Uterus (tissue), 4 donors: ENCODE measurements around the gene GATAD2A. TPM values are rescaled to one million over a fixed set of nuclear protein-coding genes. Genes with fewer than 3 reads are reported as not detected.

Experiments used
- DNase-seq, 2 donors: peaks; one replicate each; pipeline ENCODE4 v3.0.0-alpha.2; 2019 to 2020
- H3K27ac ChIP-seq, 2 donors: fragments of 200-600 bp; sonication (generic); 1 replicate in 1 of 2; 2 replicates in 1 of 2; pipeline ENCODE4 v1.5.1; 2016 to 2018
- H3K27me3 ChIP-seq, 2 donors: fragments of 200-600 bp; sonication (generic); one replicate each; pipeline ENCODE4 v1.5.1; 2018 to 2019; ENCODE audit warnings: control low read depth in 1 of 2
- H3K36me3 ChIP-seq, 2 donors: fragments of 200-600 bp; sonication (generic); one replicate each; pipeline ENCODE4 v1.5.1; 2019; ENCODE audit warnings: control low read depth in 1 of 2
- H3K4me1 ChIP-seq, 2 donors: fragments of 200-600 bp; sonication (generic); one replicate each; pipeline ENCODE4 v1.5.1; 2018 to 2019; ENCODE audit warnings: control low read depth in 1 of 2
- H3K4me3 ChIP-seq, 2 donors: fragments of 200-600 bp; sonication (generic); 1 replicate in 1 of 2; 2 replicates in 1 of 2; pipeline ENCODE4 v1.5.1; 2018 to 2019; ENCODE audit warnings: mild to moderate bottlenecking in 1 of 2
- H3K9me3 ChIP-seq, 2 donors: fragments of 200-600 bp; sonication (generic); one replicate each; pipeline ENCODE4 v1.5.1; 2019; ENCODE audit warnings: control low read depth in 1 of 2
- POLR2A ChIP-seq, 2 donors: fragments of 450-650 bp; IDR thresholded peaks; one replicate each; pipeline ENCODE4 v1.6.1; 2016; ENCODE audit warnings: antibody characterized with exemption in 2 of 2, mild to moderate bottlenecking in 1 of 2, moderate library complexity in 1 of 2
- intact Hi-C: fragments of 100-400 bp; cut with DNase I; formaldehyde crosslinking; loops from one replicate; pipeline ENCODE4 v1.15.1; 2023; ENCODE audit warnings: low total_unique reads
- total RNA-seq, 4 donors: library from RNA; depleted of rRNA in 3 of 4; stranded (reverse); fragments of >200 nt in 3 of 4; gene quantifications; one replicate each; pipeline versions ENCODE4 v1.1.0 to v1.2.4, GENCODE V29; 2014 to 2023
- TF ChIP-seq, protein P1 (sequence below), 4 experiments: fragments of 200-600 bp in 2 of 4; fragments of 450-650 bp in 2 of 4; sonication (generic) in 2 of 4; IDR thresholded peaks; one replicate each; pipeline ENCODE4 v1.5.1; 2016 to 2019; ENCODE audit warnings: antibody characterized with exemption in 4 of 4, mild to moderate bottlenecking in 2 of 4, moderate library complexity in 1 of 4
- donor health status: DM: yes; HTN: yes; CAD: no.

The GATAD2A gene
- total RNA-seq, 4 donors from 2014 or later: 9.7 to 65.1 (median 22.3) TPM

DNA sequence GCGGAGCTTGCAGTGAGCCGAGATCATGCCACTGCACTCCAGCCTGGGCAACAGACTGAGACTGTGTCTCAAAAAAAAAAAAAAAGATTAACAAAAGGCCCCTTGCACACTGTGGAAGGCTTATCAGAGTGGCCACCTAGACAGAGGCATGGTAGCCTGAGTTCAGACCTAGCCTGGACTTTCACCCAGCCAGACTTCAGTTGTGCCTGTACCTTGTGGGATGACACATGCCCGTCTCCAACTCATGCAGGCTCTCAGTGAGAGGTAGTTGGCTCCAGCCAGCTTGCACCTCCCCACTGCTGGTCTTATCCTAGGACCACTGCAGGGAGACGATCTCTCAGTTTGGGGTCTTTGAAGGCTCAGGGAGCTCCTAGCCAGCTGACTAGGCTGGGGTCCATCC lies 52.2 kb downstream of the GATAD2A start:
- no peak overlapping the region for H3K4me3 ChIP-seq
- no peak for DNase-seq
- no peak overlapping the region for H3K27ac ChIP-seq
- H3K36me3 ChIP-seq: no peaks in the 10 kb centered on the region
- intact Hi-C loops: no loop called here
- TF ChIP-seq, protein P1, sequence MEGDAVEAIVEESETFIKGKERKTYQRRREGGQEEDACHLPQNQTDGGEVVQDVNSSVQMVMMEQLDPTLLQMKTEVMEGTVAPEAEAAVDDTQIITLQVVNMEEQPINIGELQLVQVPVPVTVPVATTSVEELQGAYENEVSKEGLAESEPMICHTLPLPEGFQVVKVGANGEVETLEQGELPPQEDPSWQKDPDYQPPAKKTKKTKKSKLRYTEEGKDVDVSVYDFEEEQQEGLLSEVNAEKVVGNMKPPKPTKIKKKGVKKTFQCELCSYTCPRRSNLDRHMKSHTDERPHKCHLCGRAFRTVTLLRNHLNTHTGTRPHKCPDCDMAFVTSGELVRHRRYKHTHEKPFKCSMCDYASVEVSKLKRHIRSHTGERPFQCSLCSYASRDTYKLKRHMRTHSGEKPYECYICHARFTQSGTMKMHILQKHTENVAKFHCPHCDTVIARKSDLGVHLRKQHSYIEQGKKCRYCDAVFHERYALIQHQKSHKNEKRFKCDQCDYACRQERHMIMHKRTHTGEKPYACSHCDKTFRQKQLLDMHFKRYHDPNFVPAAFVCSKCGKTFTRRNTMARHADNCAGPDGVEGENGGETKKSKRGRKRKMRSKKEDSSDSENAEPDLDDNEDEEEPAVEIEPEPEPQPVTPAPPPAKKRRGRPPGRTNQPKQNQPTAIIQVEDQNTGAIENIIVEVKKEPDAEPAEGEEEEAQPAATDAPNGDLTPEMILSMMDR (IDR thresholded peaks at IDR 0.05): no peak
- TF ChIP-seq POLR2A (IDR thresholded peaks at IDR 0.05): no peak
- peaks cover 0 to 17% of the 10 kb centered on the region in 2 donors for H3K4me1 ChIP-seq
- no peaks in the 10 kb centered on the region for H3K9me3 ChIP-seq
- no peaks in the 10 kb centered on the region for H3K27me3 ChIP-seq

DNA sequence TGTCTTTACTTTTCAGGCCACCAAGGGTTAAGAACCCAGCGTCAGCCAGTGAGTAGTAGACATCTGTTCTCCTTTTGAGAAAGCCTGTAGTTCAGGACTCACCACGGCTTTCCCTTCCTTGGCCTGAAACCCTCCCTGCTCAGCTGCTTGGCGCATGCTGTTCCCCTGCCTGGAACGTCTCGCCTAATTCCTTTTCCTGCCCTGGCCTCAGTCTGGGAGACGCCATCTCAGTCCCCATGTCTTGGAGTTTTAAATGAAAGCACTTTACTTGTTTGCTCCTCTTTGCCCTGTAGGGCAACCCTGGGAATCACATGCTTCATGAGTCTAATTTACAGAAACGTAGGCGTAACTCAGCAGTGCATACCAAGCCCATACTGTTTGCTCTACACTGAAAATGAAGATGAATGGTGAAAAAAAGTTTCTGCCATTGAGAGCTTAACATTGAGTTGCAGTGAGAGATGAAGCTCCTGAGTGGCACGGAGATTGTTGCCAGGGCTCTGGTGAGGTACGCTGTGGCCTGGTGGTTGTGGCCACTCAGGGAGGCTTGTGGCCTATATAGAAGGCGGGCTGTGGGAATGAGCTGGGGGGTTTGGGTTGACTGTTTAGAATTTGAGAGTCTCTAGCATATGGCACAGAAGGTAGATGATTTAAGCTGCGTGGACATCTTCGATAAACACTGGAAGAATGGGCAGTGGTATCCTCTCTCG lies 52.8 kb downstream of the GATAD2A start:
- Histone ChIP-seq H3K4me1 (peaks cover 0 to 23% of the 10 kb centered on the region in 2 donors), H3K27me3 (no peaks in the 10 kb centered on the region), H3K4me3 (no peak overlapping the region), H3K27ac (no peak overlapping the region), H3K9me3 (no peaks in the 10 kb centered on the region), H3K36me3 (no peaks in the 10 kb centered on the region)
- TF ChIP-seq, protein P1 (IDR thresholded peaks at IDR 0.05): no peak
- no peak for TF ChIP-seq POLR2A (IDR thresholded peaks at IDR 0.05)
- intact Hi-C loops: no loop called here
- no peak for DNase-seq

DNA sequence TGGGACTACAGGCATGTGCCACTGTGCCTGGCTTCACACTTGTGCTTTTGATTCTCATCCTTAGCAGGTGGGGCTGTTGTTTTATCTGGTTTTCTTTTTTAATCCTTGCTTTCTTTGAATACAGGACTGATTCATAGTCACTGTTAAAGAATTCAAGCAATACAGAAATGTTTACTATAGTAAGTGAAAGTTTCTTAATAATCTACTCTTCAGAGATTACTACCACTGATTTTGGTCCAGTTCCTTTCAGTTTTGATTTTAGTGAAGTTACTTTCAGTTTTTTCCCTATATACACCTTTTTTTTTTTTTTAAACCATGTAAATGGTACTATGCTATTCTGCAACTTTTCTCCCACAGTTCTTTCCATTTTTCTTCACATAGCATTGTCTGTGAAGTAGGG lies 53.6 kb downstream of the GATAD2A start:
- Histone ChIP-seq H3K4me1 (peaks cover 0 to 27% of the 10 kb centered on the region in 2 donors), H3K27ac (no peak overlapping the region), H3K9me3 (no peaks in the 10 kb centered on the region), H3K4me3 (no peak overlapping the region), H3K27me3 (no peaks in the 10 kb centered on the region), H3K36me3 (no peaks in the 10 kb centered on the region)
- TF ChIP-seq POLR2A (IDR thresholded peaks at IDR 0.05): no peak
- TF ChIP-seq, protein P1 (IDR thresholded peaks at IDR 0.05): no peak
- intact Hi-C loops: no loop called here
- no peak for DNase-seq

DNA sequence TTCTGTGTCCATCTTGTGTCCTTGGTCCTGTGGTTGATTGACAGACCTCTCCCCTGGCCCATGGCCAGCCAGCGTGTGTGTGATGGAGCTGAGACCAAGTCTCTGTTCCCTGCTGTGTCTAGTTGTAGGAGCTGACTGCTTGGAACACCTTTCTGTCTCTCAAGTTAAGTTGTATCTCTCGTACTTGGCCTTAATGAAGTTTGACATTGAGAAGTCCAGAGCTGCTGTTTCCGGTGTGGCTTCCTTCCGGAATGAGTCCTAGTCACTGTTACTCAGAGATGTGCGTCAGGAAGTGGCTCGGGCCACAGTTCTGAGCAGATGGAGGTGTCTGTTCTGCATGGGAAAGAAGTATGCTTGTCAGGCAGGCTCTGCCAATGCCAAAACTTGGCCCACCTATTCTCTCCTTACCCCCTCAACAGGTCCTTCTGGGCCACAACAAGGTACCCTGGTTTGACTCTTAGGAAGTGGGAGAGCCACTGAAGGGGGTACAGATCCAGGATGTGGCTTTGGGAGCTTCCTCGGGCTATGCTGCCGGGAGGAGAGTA lies 54.3 kb downstream of the GATAD2A start:
- DNase-seq: no peak
- intact Hi-C loops: no loop called here
- Histone ChIP-seq H3K9me3 (no peaks in the 10 kb centered on the region), H3K4me3 (no peak overlapping the region), H3K27me3 (no peaks in the 10 kb centered on the region), H3K4me1 (peaks cover 0 to 27% of the 10 kb centered on the region in 2 donors), H3K36me3 (no peaks in the 10 kb centered on the region), H3K27ac (peak overlapping the region; percentile 8 to 64)
- TF ChIP-seq, protein P1 (IDR thresholded peaks at IDR 0.05): no peak
- no peak for TF ChIP-seq POLR2A (IDR thresholded peaks at IDR 0.05)

DNA sequence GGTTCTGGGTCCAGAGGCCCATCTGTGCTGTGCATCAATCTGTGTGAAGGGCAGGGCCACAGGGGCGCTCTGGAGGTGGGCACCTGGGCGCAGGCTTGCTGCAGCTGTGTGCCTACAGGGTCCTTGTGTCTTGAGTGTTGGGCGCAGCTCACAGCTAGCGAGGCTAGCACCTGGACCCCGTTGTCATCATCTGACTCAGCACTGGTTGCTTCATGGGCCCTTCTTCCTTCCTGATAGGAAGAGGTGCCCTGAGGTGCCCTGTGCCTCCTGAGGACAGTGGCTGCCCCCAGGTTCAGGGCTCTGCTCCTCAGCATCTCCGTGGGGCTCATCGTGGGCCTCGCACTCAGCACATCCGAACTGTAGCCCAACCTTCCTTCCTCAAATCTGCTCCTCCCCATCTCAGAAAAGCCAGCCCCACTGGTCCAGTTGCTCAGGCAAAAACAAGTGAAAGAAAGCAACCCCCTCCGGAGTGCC lies 54.8 kb downstream of the GATAD2A start:
- no peak overlapping the region for H3K4me3 ChIP-seq

More for the DNA sequence above, 54.8 kb downstream of the GATAD2A start:
- DNase-seq: no peak
- intact Hi-C loops: no loop called here
- no peak for TF ChIP-seq POLR2A (IDR thresholded peaks at IDR 0.05)
- TF ChIP-seq, protein P1 (IDR thresholded peaks at IDR 0.05): no peak
- peak overlapping the region; percentile 8 to 64 for H3K27ac ChIP-seq
- no peaks in the 10 kb centered on the region for H3K27me3 ChIP-seq
- no peaks in the 10 kb centered on the region for H3K9me3 ChIP-seq
- no peaks in the 10 kb centered on the region for H3K36me3 ChIP-seq
- peaks cover 0 to 27% of the 10 kb centered on the region in 2 donors for H3K4me1 ChIP-seq
